ENCODE measurements around the gene MFGE8. TPM values are rescaled to one million over a fixed set of nuclear protein-coding genes. Genes with fewer than 3 reads are reported as not detected.

The MFGE8 gene
- total RNA-seq, 1 experiment from 2014 or later: not detected

- Histone ChIP-seq H3K9me3 (ENCODE audit: low read length) (no peaks in the 10 kb centered on the region), H2AFZ (ENCODE audit: low read length) (no peak overlapping the region), H4K20me1 (ENCODE audit: insufficient read depth, low read depth, low read length) (no peaks in the 10 kb centered on the region), H3K27ac (ENCODE audit: low read length) (no peak overlapping the region), H3K9me2 (replicated peaks; ENCODE audit: insufficient read depth, low read length) (no peaks in the 10 kb centered on the region), H3K4me2 (ENCODE audit: low read depth, low read length, poor library complexity, severe bottlenecking) (no peak overlapping the region), H3K9ac (ENCODE audit: low read length) (no peak overlapping the region), H3K4me3 (ENCODE audit: low read length) (no peak overlapping the region), H3K4me1 (ENCODE audit: low read length) (no peaks in the 10 kb centered on the region), H3K79me2 (ENCODE audit: low read length) (no peaks in the 10 kb centered on the region), H3K36me3 (ENCODE audit: insufficient read depth, low read length) (no peaks in the 10 kb centered on the region), H3K27me3 (ENCODE audit: low read length) (no peaks in the 10 kb centered on the region)
- no peak for DNase-seq
These were observed 35.3 kb downstream of the MFGE8 start for GRCh38 chr15:88877906-88878305.

DNA sequence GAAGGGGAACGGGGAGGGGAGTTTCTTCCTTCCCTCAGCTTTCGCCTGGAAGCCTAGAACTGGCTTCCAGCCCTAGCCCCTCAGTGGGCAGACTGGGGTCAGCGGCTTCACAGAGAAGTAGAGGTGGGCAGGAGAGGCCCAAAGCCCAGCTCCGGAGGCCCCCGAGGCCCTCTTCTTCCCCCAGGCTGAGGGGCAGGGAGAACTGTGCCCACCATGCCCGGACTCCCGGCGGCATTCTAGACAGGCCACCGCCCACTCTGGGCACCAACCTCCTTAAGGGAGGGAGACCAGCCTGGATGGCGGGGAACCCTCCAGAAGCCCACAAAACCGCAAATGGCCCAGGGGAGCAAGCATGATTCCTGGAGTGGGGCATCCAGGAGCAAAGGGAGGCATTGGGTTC lies 35.8 kb downstream of the MFGE8 start:
- H2AFZ ChIP-seq (ENCODE audit: low read length): no peak overlapping the region
- no peaks in the 10 kb centered on the region for H3K79me2 ChIP-seq (ENCODE audit: low read length)
- no peaks in the 10 kb centered on the region for H4K20me1 ChIP-seq (ENCODE audit: insufficient read depth, low read depth, low read length)
- H3K9me2 ChIP-seq (replicated peaks; ENCODE audit: insufficient read depth, low read length): no peaks in the 10 kb centered on the region
- no peaks in the 10 kb centered on the region for H3K36me3 ChIP-seq (ENCODE audit: insufficient read depth, low read length)
- H3K27me3 ChIP-seq (ENCODE audit: low read length): no peaks in the 10 kb centered on the region
- no peaks in the 10 kb centered on the region for H3K4me1 ChIP-seq (ENCODE audit: low read length)
- no peak overlapping the region for H3K27ac ChIP-seq (ENCODE audit: low read length)
- H3K9ac ChIP-seq (ENCODE audit: low read length): no peak overlapping the region
- no peaks in the 10 kb centered on the region for H3K9me3 ChIP-seq (ENCODE audit: low read length)
- H3K4me2 ChIP-seq (ENCODE audit: low read depth, low read length, poor library complexity, severe bottlenecking): no peak overlapping the region
- H3K4me3 ChIP-seq (ENCODE audit: low read length): no peak overlapping the region
- no peak for DNase-seq

DNA sequence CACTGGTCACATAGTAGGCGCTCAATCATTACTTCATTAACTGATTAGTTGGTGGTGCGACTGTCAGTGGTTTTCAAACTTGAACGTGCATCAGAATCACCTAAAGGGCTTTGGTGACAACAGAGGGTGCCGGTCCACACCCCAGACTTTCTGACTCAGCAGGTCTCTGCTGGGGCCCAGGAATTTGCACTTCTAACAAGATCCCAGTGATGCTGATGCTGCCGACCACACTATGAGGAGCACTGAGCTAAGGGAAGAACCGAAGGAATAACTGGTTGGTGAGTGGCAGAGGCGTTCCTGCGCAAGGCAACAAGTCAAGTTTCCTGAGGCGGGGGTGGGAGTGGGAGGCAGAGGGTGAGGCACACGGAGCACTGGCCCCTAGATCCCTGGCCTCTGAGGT lies 36.6 kb downstream of the MFGE8 start:
- Histone ChIP-seq H3K36me3 (ENCODE audit: insufficient read depth, low read length) (no peaks in the 10 kb centered on the region), H3K4me2 (ENCODE audit: low read depth, low read length, poor library complexity, severe bottlenecking) (no peak overlapping the region), H3K9me3 (ENCODE audit: low read length) (no peaks in the 10 kb centered on the region), H3K9ac (ENCODE audit: low read length) (no peak overlapping the region), H2AFZ (ENCODE audit: low read length) (no peak overlapping the region), H3K27me3 (ENCODE audit: low read length) (no peaks in the 10 kb centered on the region), H3K79me2 (ENCODE audit: low read length) (no peaks in the 10 kb centered on the region), H3K4me1 (ENCODE audit: low read length) (no peaks in the 10 kb centered on the region), H4K20me1 (ENCODE audit: insufficient read depth, low read depth, low read length) (no peaks in the 10 kb centered on the region), H3K27ac (ENCODE audit: low read length) (no peak overlapping the region), H3K4me3 (ENCODE audit: low read length) (no peak overlapping the region), H3K9me2 (replicated peaks; ENCODE audit: insufficient read depth, low read length) (no peaks in the 10 kb centered on the region)
- DNase-seq: no peak

- Histone ChIP-seq H3K4me1 (ENCODE audit: low read length) (no peaks in the 10 kb centered on the region), H4K20me1 (ENCODE audit: insufficient read depth, low read depth, low read length) (no peaks in the 10 kb centered on the region), H3K27me3 (ENCODE audit: low read length) (no peaks in the 10 kb centered on the region), H3K9me2 (replicated peaks; ENCODE audit: insufficient read depth, low read length) (no peaks in the 10 kb centered on the region), H2AFZ (ENCODE audit: low read length) (no peak overlapping the region), H3K4me2 (ENCODE audit: low read depth, low read length, poor library complexity, severe bottlenecking) (no peak overlapping the region), H3K79me2 (ENCODE audit: low read length) (no peaks in the 10 kb centered on the region), H3K9ac (ENCODE audit: low read length) (no peak overlapping the region), H3K4me3 (ENCODE audit: low read length) (no peak overlapping the region), H3K9me3 (ENCODE audit: low read length) (no peaks in the 10 kb centered on the region), H3K36me3 (ENCODE audit: insufficient read depth, low read length) (no peaks in the 10 kb centered on the region), H3K27ac (ENCODE audit: low read length) (no peak overlapping the region)
- DNase-seq: no peak
These were observed 38.5 kb downstream of the MFGE8 start for GRCh38 chr15:88874684-88875083.

DNA sequence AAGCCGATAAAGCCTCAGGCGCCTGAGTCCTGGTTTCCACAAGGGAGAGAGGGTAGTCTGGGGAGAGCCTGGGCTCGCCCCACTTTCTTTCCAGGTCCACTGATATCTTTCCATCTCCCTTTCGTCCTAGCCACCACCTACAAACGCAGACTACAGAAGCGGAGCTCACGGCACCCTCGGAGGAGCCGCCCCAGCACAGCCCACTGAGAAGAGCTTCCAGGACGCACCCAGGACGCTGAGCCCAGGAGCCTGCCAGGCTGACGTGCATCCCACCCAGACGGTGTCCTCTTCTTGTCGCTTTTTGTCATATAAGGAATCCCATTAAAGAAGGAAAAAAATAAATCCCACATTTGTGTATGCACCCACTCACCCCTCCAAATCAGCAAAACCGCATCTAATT lies 38.9 kb downstream of the MFGE8 start:
- Histone ChIP-seq H3K9me3 (ENCODE audit: low read length) (no peaks in the 10 kb centered on the region), H3K79me2 (ENCODE audit: low read length) (no peaks in the 10 kb centered on the region), H3K27me3 (ENCODE audit: low read length) (no peaks in the 10 kb centered on the region), H3K27ac (ENCODE audit: low read length) (no peak overlapping the region), H3K9ac (ENCODE audit: low read length) (no peak overlapping the region), H3K9me2 (replicated peaks; ENCODE audit: insufficient read depth, low read length) (no peaks in the 10 kb centered on the region), H4K20me1 (ENCODE audit: insufficient read depth, low read depth, low read length) (no peaks in the 10 kb centered on the region), H2AFZ (ENCODE audit: low read length) (no peak overlapping the region), H3K4me1 (ENCODE audit: low read length) (no peaks in the 10 kb centered on the region), H3K36me3 (ENCODE audit: insufficient read depth, low read length) (no peaks in the 10 kb centered on the region), H3K4me3 (ENCODE audit: low read length) (no peak overlapping the region), H3K4me2 (ENCODE audit: low read depth, low read length, poor library complexity, severe bottlenecking) (no peak overlapping the region)
- no peak for DNase-seq

DNA sequence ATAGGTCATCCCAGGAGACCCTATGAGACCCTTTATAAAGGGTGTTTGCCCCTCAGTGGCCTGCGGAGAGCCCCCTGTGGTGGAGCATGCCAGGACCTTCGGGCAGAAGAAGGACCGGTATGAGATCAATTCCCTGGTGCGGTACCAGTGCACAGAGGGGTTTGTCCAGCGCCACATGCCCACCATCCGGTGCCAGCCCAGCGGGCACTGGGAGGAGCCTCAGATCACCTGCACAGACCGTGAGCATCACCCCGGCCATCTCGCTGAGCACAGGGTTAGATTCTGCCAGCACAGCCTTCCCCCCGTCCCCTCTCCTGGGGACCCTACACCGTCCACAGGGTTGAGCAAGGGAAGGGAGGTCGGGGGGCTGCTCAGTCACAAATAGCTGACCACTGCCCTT lies 39.4 kb downstream of the MFGE8 start:
- H3K9me3 ChIP-seq (ENCODE audit: low read length): no peaks in the 10 kb centered on the region
- no peaks in the 10 kb centered on the region for H3K27me3 ChIP-seq (ENCODE audit: low read length)
- H3K36me3 ChIP-seq (ENCODE audit: insufficient read depth, low read length): no peaks in the 10 kb centered on the region
- no peaks in the 10 kb centered on the region for H4K20me1 ChIP-seq (ENCODE audit: insufficient read depth, low read depth, low read length)
- H2AFZ ChIP-seq (ENCODE audit: low read length): no peak overlapping the region
- H3K79me2 ChIP-seq (ENCODE audit: low read length): no peaks in the 10 kb centered on the region
- no peak overlapping the region for H3K27ac ChIP-seq (ENCODE audit: low read length)
- H3K4me3 ChIP-seq (ENCODE audit: low read length): no peak overlapping the region
- no peak for DNase-seq
- no peak overlapping the region for H3K9ac ChIP-seq (ENCODE audit: low read length)
- H3K4me1 ChIP-seq (ENCODE audit: low read length): no peaks in the 10 kb centered on the region
- no peaks in the 10 kb centered on the region for H3K9me2 ChIP-seq (replicated peaks; ENCODE audit: insufficient read depth, low read length)
- no peak overlapping the region for H3K4me2 ChIP-seq (ENCODE audit: low read depth, low read length, poor library complexity, severe bottlenecking)

DNA sequence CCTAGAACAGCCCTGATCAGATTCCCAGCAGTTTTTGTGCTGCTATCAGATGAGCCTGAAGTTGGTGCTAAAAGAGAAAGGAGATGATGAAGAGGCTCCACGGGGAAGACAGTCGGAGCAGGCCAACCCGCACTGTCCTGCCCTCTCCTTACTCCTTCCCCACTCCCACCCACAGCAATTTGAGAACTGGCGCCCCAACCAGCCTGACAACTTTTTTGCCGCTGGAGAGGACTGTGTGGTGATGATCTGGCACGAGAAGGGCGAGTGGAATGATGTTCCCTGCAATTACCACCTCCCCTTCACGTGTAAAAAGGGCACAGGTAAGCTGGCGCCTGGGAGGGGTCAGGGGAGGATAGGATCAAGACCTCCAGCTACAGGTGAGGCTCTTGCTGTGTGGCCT lies 40.5 kb downstream of the MFGE8 start:
- Histone ChIP-seq H3K27me3 (ENCODE audit: low read length) (no peaks in the 10 kb centered on the region), H3K9me3 (ENCODE audit: low read length) (no peaks in the 10 kb centered on the region), H2AFZ (ENCODE audit: low read length) (no peak overlapping the region), H3K27ac (ENCODE audit: low read length) (no peak overlapping the region), H3K9me2 (replicated peaks; ENCODE audit: insufficient read depth, low read length) (no peaks in the 10 kb centered on the region), H3K4me3 (ENCODE audit: low read length) (no peak overlapping the region), H3K9ac (ENCODE audit: low read length) (no peak overlapping the region), H3K36me3 (ENCODE audit: insufficient read depth, low read length) (no peaks in the 10 kb centered on the region), H3K4me2 (ENCODE audit: low read depth, low read length, poor library complexity, severe bottlenecking) (no peak overlapping the region), H3K4me1 (ENCODE audit: low read length) (no peaks in the 10 kb centered on the region), H3K79me2 (ENCODE audit: low read length) (no peaks in the 10 kb centered on the region), H4K20me1 (ENCODE audit: insufficient read depth, low read depth, low read length) (no peaks in the 10 kb centered on the region)
- no peak for DNase-seq

DNA sequence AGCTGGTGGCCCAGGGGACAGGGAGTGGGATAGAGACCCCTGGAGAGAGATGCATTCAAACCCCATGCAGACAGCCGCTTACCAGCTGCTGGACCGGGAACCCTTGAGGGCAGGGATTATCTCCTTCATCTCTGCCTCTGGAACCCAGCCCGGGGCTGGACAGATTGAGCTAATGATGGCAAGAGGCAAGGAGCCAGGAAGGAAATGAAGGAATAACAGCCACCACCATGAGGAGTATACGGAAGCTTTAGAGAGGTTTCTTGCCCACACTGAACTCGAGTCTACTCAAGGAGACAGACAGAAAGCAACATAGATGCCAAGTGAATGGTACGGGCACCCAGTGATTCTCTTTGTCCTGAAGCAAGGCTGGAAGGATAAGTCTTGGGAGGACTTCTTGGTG lies 41.1 kb downstream of the MFGE8 start:
- Histone ChIP-seq H4K20me1 (ENCODE audit: insufficient read depth, low read depth, low read length) (no peaks in the 10 kb centered on the region), H3K4me2 (ENCODE audit: low read depth, low read length, poor library complexity, severe bottlenecking) (no peak overlapping the region), H3K9me3 (ENCODE audit: low read length) (no peaks in the 10 kb centered on the region), H3K27me3 (ENCODE audit: low read length) (no peaks in the 10 kb centered on the region), H3K27ac (ENCODE audit: low read length) (no peak overlapping the region), H3K36me3 (ENCODE audit: insufficient read depth, low read length) (no peaks in the 10 kb centered on the region), H3K9me2 (replicated peaks; ENCODE audit: insufficient read depth, low read length) (no peaks in the 10 kb centered on the region), H3K9ac (ENCODE audit: low read length) (no peak overlapping the region), H2AFZ (ENCODE audit: low read length) (no peak overlapping the region), H3K4me3 (ENCODE audit: low read length) (no peak overlapping the region), H3K79me2 (ENCODE audit: low read length) (no peaks in the 10 kb centered on the region), H3K4me1 (ENCODE audit: low read length) (no peaks in the 10 kb centered on the region)
- no peak for DNase-seq

GRCh38 chr15:88871313-88871712 lies 41.9 kb downstream of the MFGE8 start:
- Histone ChIP-seq H2AFZ (ENCODE audit: low read length) (no peak overlapping the region), H3K4me3 (ENCODE audit: low read length) (no peak overlapping the region), H3K36me3 (ENCODE audit: insufficient read depth, low read length) (no peaks in the 10 kb centered on the region), H3K9ac (ENCODE audit: low read length) (no peak overlapping the region), H3K4me2 (ENCODE audit: low read depth, low read length, poor library complexity, severe bottlenecking) (no peak overlapping the region), H3K9me2 (replicated peaks; ENCODE audit: insufficient read depth, low read length) (no peaks in the 10 kb centered on the region), H3K79me2 (ENCODE audit: low read length) (no peaks in the 10 kb centered on the region), H3K4me1 (ENCODE audit: low read length) (no peaks in the 10 kb centered on the region), H3K27ac (ENCODE audit: low read length) (no peak overlapping the region), H3K27me3 (ENCODE audit: low read length) (no peaks in the 10 kb centered on the region), H4K20me1 (ENCODE audit: insufficient read depth, low read depth, low read length) (no peaks in the 10 kb centered on the region), H3K9me3 (ENCODE audit: low read length) (no peaks in the 10 kb centered on the region)
- DNase-seq: no peak
